ENCODE measurements around the gene SOCS1. TPM values are rescaled to one million over a fixed set of nuclear protein-coding genes. Genes with fewer than 3 reads are reported as not detected.

The SOCS1 gene
- total and polyA plus RNA-seq, 2 donors (not counting 3 experiments of a cell fraction or from before 2014, with no cell fraction given), result 1.1 to 1.7 TPM

DNA sequence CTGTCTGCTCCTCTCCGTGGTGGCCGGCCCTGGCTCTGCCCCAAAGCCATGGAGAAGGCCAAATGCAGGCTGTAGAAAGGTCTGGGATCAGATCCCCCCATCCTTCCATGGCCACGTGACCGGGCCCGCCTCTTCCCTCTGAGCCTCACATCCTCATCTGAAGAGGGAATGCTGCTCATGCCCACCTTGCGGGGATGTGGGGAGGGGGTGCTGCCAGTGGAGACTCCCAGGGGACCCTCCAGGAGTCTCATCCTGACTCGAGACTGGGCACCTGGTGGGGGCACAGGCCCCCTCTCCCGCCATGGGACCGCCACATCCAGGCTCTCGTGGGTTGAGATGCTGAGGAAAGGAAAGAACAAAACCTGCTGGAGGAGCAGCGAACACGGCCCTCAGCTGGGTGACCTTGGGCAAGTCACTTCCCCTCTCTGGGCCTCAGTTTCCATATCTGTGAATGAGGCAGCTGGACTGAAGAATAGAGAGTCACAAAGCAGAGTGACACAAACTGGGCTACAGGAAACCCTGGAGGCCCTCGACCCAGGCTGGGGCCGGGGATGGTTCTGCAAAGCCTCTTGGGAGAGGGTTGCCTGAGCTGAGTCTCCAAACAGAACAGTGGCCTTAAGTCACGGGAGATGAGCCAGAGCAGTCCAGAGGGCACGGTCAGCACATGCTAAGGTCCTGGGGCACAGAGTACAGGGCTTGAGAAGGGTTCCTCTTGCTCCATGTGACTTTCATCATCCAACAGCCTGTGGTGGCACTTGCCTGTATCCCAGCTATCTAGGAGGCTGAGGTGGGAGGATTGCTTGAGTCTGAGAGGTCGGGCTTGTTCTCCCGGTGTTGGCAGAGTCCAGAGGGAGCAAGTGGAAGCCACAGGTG, 30.1 kb downstream of the SOCS1 start:
- dilution Hi-C loops (cut with MboI; ENCODE audit: extremely low pct_ligation_motif_present, low sequenced_read_pairs), result no loop called here
- CTCF ChIA-PET, result no interaction called here
- POLR2A ChIA-PET, result no interaction called here

More for the DNA sequence above, 30.1 kb downstream of the SOCS1 start:
- Histone ChIP-seq H3K27ac (ENCODE audit: insufficient read depth, low read depth, low read length) (no peak overlapping the region), H2AFZ (ENCODE audit: low read depth, low read length) (no peak overlapping the region), H4K20me1 (replicated peaks; ENCODE audit: control insufficient read depth, extremely low read depth, insufficient read depth, low read length) (no peaks in the 10 kb centered on the region), H3K9ac (replicated peaks; ENCODE audit: extremely low read depth, insufficient read depth, low read length) (no peak overlapping the region), H3K79me2 (ENCODE audit: control insufficient read depth, insufficient read depth, low read length) (no peaks in the 10 kb centered on the region), H3K9me1 (replicated peaks; ENCODE audit: control insufficient read depth, extremely low read depth, insufficient read depth, low read length) (no peaks in the 10 kb centered on the region), H3K4me1 (ENCODE audit: control insufficient read depth, extremely low read depth, insufficient read depth, low read length) (no peaks in the 10 kb centered on the region), H3K36me3 (ENCODE audit: control insufficient read depth in 2 of 2, extremely low read depth in 1 of 2, insufficient read depth in 2 of 2, low read length in 2 of 2) (no peaks in the 10 kb centered on the region), H3K4me2 (ENCODE audit: insufficient read depth, low read length) (no peak overlapping the region), H3K4me3 (replicated peaks in 1 of 3; ENCODE audit: insufficient read depth in 1 of 3, low read depth in 1 of 3, low read length in 3 of 3) (no peak overlapping the region), H3K27me3 (ENCODE audit: control insufficient read depth in 2 of 2, insufficient read depth in 2 of 2, low read length in 2 of 2) (no peaks in the 10 kb centered on the region), H3K9me3 (replicated peaks; ENCODE audit: control insufficient read depth, insufficient read depth, low read length) (no peaks in the 10 kb centered on the region)
- intact Hi-C loops (cut with micrococcal nuclease), result no loop called here
- TF ChIP-seq JUN (IDR thresholded peaks at IDR 0.05; ENCODE audit: borderline replicate concordance, insufficient read depth, insufficient read length, low read depth), result no peak
- no peak for TF ChIP-seq POLR2AphosphoS5 (IDR thresholded peaks at IDR 0.05; ENCODE audit: insufficient read depth, low read depth, low read length)
- no peak for TF ChIP-seq MYC (IDR thresholded peaks at IDR 0.05; ENCODE audit: low read depth, low read length)
- TF ChIP-seq FOS (IDR thresholded peaks at IDR 0.05; ENCODE audit: borderline replicate concordance, insufficient read depth, low read length), result no peak
- no peak for TF ChIP-seq EZH2 (IDR thresholded peaks at IDR 0.05; ENCODE audit: borderline replicate concordance, low read depth, low read length, severe bottlenecking)
- no peak for TF ChIP-seq GATA2 (IDR thresholded peaks at IDR 0.05; ENCODE audit: insufficient read depth, insufficient read length, low read depth, low read length)
- TF ChIP-seq, protein P1, sequence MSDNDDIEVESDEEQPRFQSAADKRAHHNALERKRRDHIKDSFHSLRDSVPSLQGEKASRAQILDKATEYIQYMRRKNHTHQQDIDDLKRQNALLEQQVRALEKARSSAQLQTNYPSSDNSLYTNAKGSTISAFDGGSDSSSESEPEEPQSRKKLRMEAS (IDR thresholded peaks at IDR 0.05; ENCODE audit: insufficient read depth, insufficient read length), result no peak
- TF ChIP-seq POLR2A (IDR thresholded peaks at IDR 0.05; ENCODE audit: low read depth, low read length), result no peak
- TF ChIP-seq, protein P2, sequence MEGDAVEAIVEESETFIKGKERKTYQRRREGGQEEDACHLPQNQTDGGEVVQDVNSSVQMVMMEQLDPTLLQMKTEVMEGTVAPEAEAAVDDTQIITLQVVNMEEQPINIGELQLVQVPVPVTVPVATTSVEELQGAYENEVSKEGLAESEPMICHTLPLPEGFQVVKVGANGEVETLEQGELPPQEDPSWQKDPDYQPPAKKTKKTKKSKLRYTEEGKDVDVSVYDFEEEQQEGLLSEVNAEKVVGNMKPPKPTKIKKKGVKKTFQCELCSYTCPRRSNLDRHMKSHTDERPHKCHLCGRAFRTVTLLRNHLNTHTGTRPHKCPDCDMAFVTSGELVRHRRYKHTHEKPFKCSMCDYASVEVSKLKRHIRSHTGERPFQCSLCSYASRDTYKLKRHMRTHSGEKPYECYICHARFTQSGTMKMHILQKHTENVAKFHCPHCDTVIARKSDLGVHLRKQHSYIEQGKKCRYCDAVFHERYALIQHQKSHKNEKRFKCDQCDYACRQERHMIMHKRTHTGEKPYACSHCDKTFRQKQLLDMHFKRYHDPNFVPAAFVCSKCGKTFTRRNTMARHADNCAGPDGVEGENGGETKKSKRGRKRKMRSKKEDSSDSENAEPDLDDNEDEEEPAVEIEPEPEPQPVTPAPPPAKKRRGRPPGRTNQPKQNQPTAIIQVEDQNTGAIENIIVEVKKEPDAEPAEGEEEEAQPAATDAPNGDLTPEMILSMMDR (IDR thresholded peaks at IDR 0.05; ENCODE audit: extremely low read depth in 1 of 2, insufficient read depth in 1 of 2, low read depth in 1 of 2, low read length in 2 of 2), result no peak
- DNase-seq (ENCODE audit: low read depth, low spot score) (no peak), FAIRE-seq (no peak)
- no TSS peak for BruUV-seq (replicated peaks)
